NT2/D1 (cell line): ENCODE results near the gene TMEM183A.

Source experiments
- YY1 ChIP-seq: IDR thresholded peaks from 2 replicates; pipeline ENCODE4 v1.6.1; 2011; ENCODE audit not compliant: insufficient read length, insufficient read depth
- ZNF274 ChIP-seq: IDR thresholded peaks from 2 replicates; pipeline ENCODE4 v1.6.1; 2011; ENCODE audit warnings: mild to moderate bottlenecking, low read depth, low read length

DNA sequence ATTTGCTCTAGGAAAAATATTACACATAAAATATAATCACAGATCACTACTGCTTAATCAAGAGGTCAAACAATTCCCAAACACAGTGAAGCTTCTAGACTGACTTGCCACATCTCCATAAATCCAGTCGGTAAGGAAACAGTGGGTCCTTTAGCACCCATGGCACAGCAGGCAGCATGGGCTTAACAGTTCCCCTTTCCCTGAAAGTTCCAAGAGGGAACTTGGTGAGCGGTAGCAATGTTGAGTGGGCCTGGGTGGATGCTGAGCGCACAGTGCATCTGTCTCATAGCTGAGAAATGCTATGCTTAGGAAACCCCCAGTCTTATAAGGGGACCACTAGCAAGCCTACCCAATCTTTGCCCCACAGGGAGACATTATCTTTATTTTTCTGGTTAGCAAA, 32.3 kb upstream of the TMEM183A start:
- TF ChIP-seq YY1: no peak
- no peak for TF ChIP-seq ZNF274
